Measurements from ENCODE around the gene SUGP1.

GRCh38 chr19:19236173-19236572, 84.1 kb downstream of the SUGP1 start:
- TF ChIP-seq POLR2A (IDR thresholded peaks at IDR 0.05) (no peak), CTCF (IDR thresholded peaks at IDR 0.05) (no peak)
